Measurements from ENCODE around the gene PPARA.
"Not testable (repeated sequence)": the region's sequence is repeated elsewhere in the genome, so short reads cannot be mapped to it uniquely, and the experiment has no call there.

GRCh38 chr22:46265627-46266026, 115.3 kb downstream of the PPARA start:
- not testable (repeated sequence) for TF ChIP-seq JUN (IDR thresholded peaks at IDR 0.05; ENCODE audit: borderline replicate concordance, low read depth, low read length); JUN (CRISPR knock-in tag; IDR thresholded peaks at IDR 0.05; ENCODE audit: borderline replicate concordance); RNF2 (IDR thresholded peaks at IDR 0.05); ZEB2 (IDR thresholded peaks at IDR 0.05); ZNF655 (CRISPR knock-in tag; IDR thresholded peaks at IDR 0.05); ZNF584 (CRISPR knock-in tag; IDR thresholded peaks at IDR 0.05; ENCODE audit: low read depth); MAX (CRISPR knock-in tag; IDR thresholded peaks at IDR 0.05); TAF7 (tag; IDR thresholded peaks at IDR 0.05)

All from K562 (cell line).